Stimulated activated CD8-positive, alpha-beta memory T cell treated with anti-CD3 and anti-CD28 coated beads, Interleukin-2, amount 100 ng/mL, for 1 hour (primary cell): ENCODE results near the gene SLC38A10.
"Not testable (repeated sequence)": the region's sequence is repeated elsewhere in the genome, so short reads cannot be mapped to it uniquely, and the experiment has no call there.

Source experiments
- DNase-seq, 2 donors: peaks; one replicate each; pipeline ENCODE4 v3.0.0-alpha.2; 2020; ENCODE audit warnings: low read depth in 2 of 2

The SLC38A10 gene

GRCh38 chr17:81312624-81313325 lies 17.7 kb upstream of the SLC38A10 start:
- DNase-seq, result no peak

GRCh38 chr17:81311946-81312345 lies 16.8 kb upstream of the SLC38A10 start:
- no peak for DNase-seq

GRCh38 chr17:81310949-81311550 lies 15.9 kb upstream of the SLC38A10 start:
- no peak for DNase-seq

- DNase-seq, result no peak
Measured at GRCh38 chr17:81309859-81310839, 15.0 kb upstream of the SLC38A10 start.

- no peak for DNase-seq
Measured at GRCh38 chr17:81309140-81309858, 14.2 kb upstream of the SLC38A10 start.

GRCh38 chr17:81308784-81309139 lies 13.7 kb upstream of the SLC38A10 start:
- not testable (repeated sequence) for DNase-seq

GRCh38 chr17:81307636-81308560 lies 12.8 kb upstream of the SLC38A10 start:
- no peak for DNase-seq

- DNase-seq, result no peak
Measured at GRCh38 chr17:81306898-81307510, 11.9 kb upstream of the SLC38A10 start.

GRCh38 chr17:81306491-81306890 lies 11.4 kb upstream of the SLC38A10 start:
- no peak for DNase-seq

GRCh38 chr17:81305051-81305630 lies 10.0 kb upstream of the SLC38A10 start:
- no peak for DNase-seq

- no peak for DNase-seq
Measured at GRCh38 chr17:81304196-81305015, 9.3 kb upstream of the SLC38A10 start.

GRCh38 chr17:81303385-81303784 lies 8.3 kb upstream of the SLC38A10 start:
- no peak for DNase-seq

GRCh38 chr17:81302861-81303333 lies 7.8 kb upstream of the SLC38A10 start:
- no peak for DNase-seq

GRCh38 chr17:81302324-81302723 lies 7.2 kb upstream of the SLC38A10 start:
- no peak for DNase-seq

GRCh38 chr17:81301195-81302144 lies 6.4 kb upstream of the SLC38A10 start:
- no peak for DNase-seq

- DNase-seq, result no peak
Measured at GRCh38 chr17:81300586-81301155, 5.6 kb upstream of the SLC38A10 start.

GRCh38 chr17:81299846-81300585 lies 4.9 kb upstream of the SLC38A10 start:
- no peak for DNase-seq
